ENCODE data around the gene RASAL2. TPM values are rescaled to one million over a fixed set of nuclear protein-coding genes. Genes with fewer than 3 reads are reported as not detected.
A peak's percentile ranks its signal among the peaks of the same experiment; 100 is the strongest.

RASAL2 gene
- total RNA-seq, 1 donor from 2014 or later: 44.2 TPM

- Mint-ChIP-seq H3K4me1 (ENCODE audit: low read depth, unreplicated experiment) (peaks cover 18% of the 10 kb centered on the region), H3K27me3 (ENCODE audit: low read depth, unreplicated experiment) (no peaks in the 10 kb centered on the region), H3K36me3 (ENCODE audit: low read depth, unreplicated experiment) (no peaks in the 10 kb centered on the region), H3K9me3 (ENCODE audit: unreplicated experiment) (no peaks in the 10 kb centered on the region), H3K4me3 (ENCODE audit: unreplicated experiment) (no peak overlapping the region), H3K27ac (ENCODE audit: unreplicated experiment) (peak overlapping the region; percentile 3)
- no peak for DNase-seq (ENCODE audit: low read depth)
- Histone ChIP-seq H3K9ac (ENCODE audit: low read length) (no peak overlapping the region), H3K27me3 (ENCODE audit: insufficient read depth, low read length) (no peaks in the 10 kb centered on the region), H3K4me2 (ENCODE audit: low read length) (no peak overlapping the region), H3K36me3 (ENCODE audit: insufficient read depth, low read length) (no peaks in the 10 kb centered on the region), H3K4me1 (ENCODE audit: insufficient read depth, low read length) (peaks cover 6% of the 10 kb centered on the region), H3K4me3 (ENCODE audit: insufficient read depth, low read depth, low read length) (no peak overlapping the region), H3K9me3 (ENCODE audit: insufficient read depth, low read depth, low read length) (no peaks in the 10 kb centered on the region), H3K79me2 (ENCODE audit: insufficient read depth, low read length) (peaks cover 90% of the 10 kb centered on the region), H2AFZ (ENCODE audit: low read depth, low read length) (no peak overlapping the region), H4K20me1 (ENCODE audit: insufficient read depth, low read length) (peaks cover 34% of the 10 kb centered on the region), H3K27ac (ENCODE audit: low read depth, low read length) (no peak overlapping the region)
- TF ChIP-seq EZH2 (IDR thresholded peaks at IDR 0.05; ENCODE audit: insufficient read depth, low read length) (no peak), CTCF (IDR thresholded peaks at IDR 0.05; ENCODE audit: insufficient read depth, low read depth, low read length) (no peak)
- FAIRE-seq: peak; percentile 67
Measured at GRCh38 chr1:178109348-178110143, 15.6 kb downstream of the RASAL2 start.

GRCh38 chr1:178115260-178115659, 21.4 kb downstream of the RASAL2 start:
- Mint-ChIP-seq H3K27ac (ENCODE audit: unreplicated experiment) (no peak overlapping the region), H3K4me3 (ENCODE audit: unreplicated experiment) (no peak overlapping the region), H3K9me3 (ENCODE audit: unreplicated experiment) (no peaks in the 10 kb centered on the region), H3K27me3 (ENCODE audit: low read depth, unreplicated experiment) (no peaks in the 10 kb centered on the region), H3K4me1 (ENCODE audit: low read depth, unreplicated experiment) (peaks cover 11% of the 10 kb centered on the region), H3K36me3 (ENCODE audit: low read depth, unreplicated experiment) (peaks cover 7% of the 10 kb centered on the region)
- no peak for TF ChIP-seq EZH2 (IDR thresholded peaks at IDR 0.05; ENCODE audit: insufficient read depth, low read length)
- no peak for TF ChIP-seq CTCF (IDR thresholded peaks at IDR 0.05; ENCODE audit: insufficient read depth, low read depth, low read length)
- no peaks in the 10 kb centered on the region for H3K4me1 ChIP-seq (ENCODE audit: insufficient read depth, low read length)
- H3K36me3 ChIP-seq (ENCODE audit: insufficient read depth, low read length): no peaks in the 10 kb centered on the region
- FAIRE-seq: no peak
- peaks cover 80% of the 10 kb centered on the region for H3K79me2 ChIP-seq (ENCODE audit: insufficient read depth, low read length)
- H3K9me3 ChIP-seq (ENCODE audit: insufficient read depth, low read depth, low read length): no peaks in the 10 kb centered on the region
- no peak for DNase-seq (ENCODE audit: low read depth)
- H3K4me3 ChIP-seq (ENCODE audit: insufficient read depth, low read depth, low read length): no peak overlapping the region
- no peaks in the 10 kb centered on the region for H3K27me3 ChIP-seq (ENCODE audit: insufficient read depth, low read length)
- H3K4me2 ChIP-seq (ENCODE audit: low read length): no peak overlapping the region
- no peak overlapping the region for H2AFZ ChIP-seq (ENCODE audit: low read depth, low read length)
- H4K20me1 ChIP-seq (ENCODE audit: insufficient read depth, low read length): peaks cover 20% of the 10 kb centered on the region
- no peak overlapping the region for H3K9ac ChIP-seq (ENCODE audit: low read length)
- no peak overlapping the region for H3K27ac ChIP-seq (ENCODE audit: low read depth, low read length)

- H3K27ac Mint-ChIP-seq (ENCODE audit: unreplicated experiment): no peak overlapping the region
- no peaks in the 10 kb centered on the region for H3K27me3 Mint-ChIP-seq (ENCODE audit: low read depth, unreplicated experiment)
- Histone ChIP-seq H3K36me3 (ENCODE audit: insufficient read depth, low read length) (no peaks in the 10 kb centered on the region), H2AFZ (ENCODE audit: low read depth, low read length) (no peak overlapping the region), H3K4me2 (ENCODE audit: low read length) (no peak overlapping the region), H3K27ac (ENCODE audit: low read depth, low read length) (no peak overlapping the region), H3K79me2 (ENCODE audit: insufficient read depth, low read length) (peaks cover 89% of the 10 kb centered on the region), H3K27me3 (ENCODE audit: insufficient read depth, low read length) (no peaks in the 10 kb centered on the region), H3K9ac (ENCODE audit: low read length) (no peak overlapping the region), H3K9me3 (ENCODE audit: insufficient read depth, low read depth, low read length) (no peaks in the 10 kb centered on the region), H3K4me3 (ENCODE audit: insufficient read depth, low read depth, low read length) (no peak overlapping the region), H3K4me1 (ENCODE audit: insufficient read depth, low read length) (peaks cover 6% of the 10 kb centered on the region), H4K20me1 (ENCODE audit: insufficient read depth, low read length) (peaks cover 10% of the 10 kb centered on the region)
- peaks cover 4% of the 10 kb centered on the region for H3K9me3 Mint-ChIP-seq (ENCODE audit: unreplicated experiment)
- TF ChIP-seq CTCF (IDR thresholded peaks at IDR 0.05; ENCODE audit: insufficient read depth, low read depth, low read length): no peak
- TF ChIP-seq EZH2 (IDR thresholded peaks at IDR 0.05; ENCODE audit: insufficient read depth, low read length): no peak
- peaks cover 12% of the 10 kb centered on the region for H3K36me3 Mint-ChIP-seq (ENCODE audit: low read depth, unreplicated experiment)
- peaks cover 18% of the 10 kb centered on the region for H3K4me1 Mint-ChIP-seq (ENCODE audit: low read depth, unreplicated experiment)
- no peak for FAIRE-seq
- no peak for DNase-seq (ENCODE audit: low read depth)
- H3K4me3 Mint-ChIP-seq (ENCODE audit: unreplicated experiment): no peak overlapping the region
Measured at GRCh38 chr1:178118524-178118923, 24.6 kb downstream of the RASAL2 start.
